IPS-18c (cell line): ENCODE measurements around the gene MTF2.

Experiments
- H3K4me3 ChIP-seq: 2 replicates; pipeline ENCODE4 v1.7.0; 2013; ENCODE audit warnings: low read depth, mild to moderate bottlenecking, low read length, moderate library complexity; ENCODE audit not compliant: insufficient read depth
- H3K9me3 ChIP-seq: one replicate; pipeline ENCODE4 v1.6.1; 2013; ENCODE audit warnings: mild to moderate bottlenecking, low read length, moderate library complexity; ENCODE audit not compliant: control insufficient read depth, insufficient read depth

Gene MTF2

DNA sequence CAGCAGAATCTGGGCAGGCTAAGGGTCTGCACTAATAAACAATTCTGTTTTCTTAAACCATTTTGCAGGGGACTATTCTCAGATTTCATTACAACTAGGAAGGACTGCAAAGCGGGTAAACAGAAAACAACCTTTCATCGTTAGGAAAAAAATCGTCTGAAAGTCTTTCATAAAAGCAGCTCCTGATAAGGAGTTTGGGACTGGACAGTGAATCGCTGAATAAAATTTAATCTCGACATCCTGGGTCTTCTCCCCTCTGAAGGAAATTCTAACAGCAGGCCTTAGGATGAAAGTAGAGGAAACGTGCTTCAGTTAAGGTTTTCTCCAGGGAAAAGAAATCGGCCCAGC, 471 bp upstream of the MTF2 start:
- H3K9me3 ChIP-seq = no peaks in the 10 kb centered on the region
- peak overlapping the region; percentile 62 for H3K4me3 ChIP-seq

DNA sequence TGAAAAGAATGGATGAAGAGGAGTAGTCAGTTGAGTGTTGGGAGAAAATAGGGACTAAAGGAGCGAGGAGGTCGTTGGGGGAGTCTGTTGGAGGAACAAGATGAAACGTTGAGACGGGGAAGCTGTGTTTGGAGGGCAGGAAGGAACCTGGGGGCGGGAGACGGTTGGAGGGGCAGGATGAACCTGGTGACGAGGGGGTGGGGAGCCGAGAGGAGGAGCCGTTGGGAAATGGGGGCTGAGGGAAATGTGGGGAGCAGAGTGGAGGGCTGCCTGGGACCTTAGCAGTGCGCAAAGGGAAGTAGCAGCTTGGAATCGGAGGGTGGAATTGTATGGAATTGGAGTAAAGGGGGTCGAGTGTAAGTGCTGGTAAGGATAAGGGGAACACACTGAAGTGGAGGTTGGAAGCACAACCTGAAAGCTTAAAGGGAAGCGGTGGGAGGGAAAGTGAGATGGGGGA, 630 bp downstream of the MTF2 start:
- H3K9me3 ChIP-seq = no peaks in the 10 kb centered on the region
- H3K4me3 ChIP-seq = peak overlapping the region; percentile 97

DNA sequence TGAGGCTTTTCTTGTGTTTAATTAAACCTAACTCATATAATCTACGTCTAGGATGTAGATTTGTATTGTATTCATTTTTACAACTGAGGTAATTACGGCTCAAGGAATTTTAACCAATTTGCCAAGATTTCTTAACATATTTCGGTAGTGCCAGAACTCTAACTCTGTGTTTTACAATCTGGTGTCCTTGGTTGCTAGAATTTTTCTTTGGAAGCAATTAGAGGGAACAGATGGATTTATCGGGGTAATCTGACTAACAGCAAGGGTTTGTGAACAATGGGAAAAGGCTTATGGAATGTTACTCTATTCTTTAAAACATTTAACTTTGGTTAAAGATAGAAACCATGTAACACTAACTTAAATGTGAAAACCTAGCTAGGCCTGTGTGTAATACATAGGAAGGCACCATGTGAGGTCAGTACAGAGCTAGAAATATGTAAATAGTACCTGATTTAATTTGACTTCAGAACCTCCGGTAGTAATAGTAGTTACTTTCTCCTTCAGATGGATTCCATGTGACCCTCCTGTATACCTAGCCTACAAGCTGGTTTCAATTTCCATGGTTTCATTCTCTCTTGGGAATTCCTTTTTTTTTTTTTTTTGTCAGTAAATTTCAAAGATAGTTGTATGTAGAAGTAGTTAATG, 1.2 kb downstream of the MTF2 start:
- Histone ChIP-seq H3K4me3 (peak overlapping the region; percentile 97), H3K9me3 (no peaks in the 10 kb centered on the region)

DNA sequence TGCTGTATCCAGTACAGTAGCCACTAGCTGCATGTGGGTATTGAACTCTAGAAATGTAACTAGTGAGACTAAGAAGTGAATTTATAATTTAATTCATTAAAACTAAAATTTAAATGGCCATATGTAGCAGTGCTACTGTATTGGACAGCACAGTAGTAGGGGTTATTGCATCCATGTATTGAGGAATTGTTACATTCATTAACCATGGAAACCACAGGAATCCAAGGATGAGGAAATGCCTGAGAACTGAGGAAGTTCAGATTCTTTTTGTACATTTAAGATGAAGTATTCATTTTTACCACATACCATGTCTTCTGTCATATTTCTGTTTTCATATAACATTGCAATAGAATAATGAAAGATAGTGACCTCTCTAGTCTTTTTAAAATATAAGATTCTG, 2.6 kb downstream of the MTF2 start:
- H3K4me3 ChIP-seq = no peak overlapping the region

DNA sequence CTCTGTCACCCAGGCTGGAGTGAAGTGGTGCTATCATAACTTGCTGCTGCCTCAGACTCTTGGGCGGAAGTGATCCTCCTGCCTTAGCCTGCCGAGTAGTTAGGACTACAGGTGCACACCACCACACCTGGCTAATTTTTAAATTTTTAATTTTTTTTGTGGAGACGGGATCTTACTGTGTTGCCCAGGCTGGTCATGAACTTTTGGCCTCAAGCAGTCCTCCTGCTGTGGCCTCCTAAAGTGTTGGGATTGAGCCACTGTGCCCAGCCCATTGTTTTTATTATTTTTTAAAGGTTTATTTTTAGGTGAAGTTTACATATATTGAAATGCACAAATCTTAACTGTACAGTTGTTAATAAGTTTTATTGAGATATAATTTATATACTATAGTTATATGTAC, 3.2 kb downstream of the MTF2 start:
- Histone ChIP-seq H3K4me3 (no peak overlapping the region), H3K9me3 (no peaks in the 10 kb centered on the region)

More for the DNA sequence above, 2.6 kb downstream of the MTF2 start:
- no peaks in the 10 kb centered on the region for H3K9me3 ChIP-seq

DNA sequence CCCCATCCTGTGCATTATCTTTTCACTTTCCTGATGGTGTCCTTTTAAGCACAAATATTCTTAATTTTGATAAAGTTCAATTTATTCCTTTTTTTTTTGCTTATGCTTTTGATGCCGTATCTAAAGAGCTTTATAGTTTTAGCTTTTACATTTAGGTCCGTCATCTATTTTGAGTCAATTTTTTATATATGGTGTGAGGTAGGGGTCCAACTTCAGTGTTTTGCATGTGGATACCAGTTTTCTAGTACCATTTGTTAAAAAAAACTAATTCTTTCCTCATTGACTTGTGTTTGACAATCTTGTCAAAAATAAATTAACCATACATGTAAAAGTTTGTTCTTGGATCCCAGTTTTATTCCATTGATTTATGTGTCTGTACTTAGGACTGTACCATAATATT, 4.9 kb downstream of the MTF2 start:
- no peak overlapping the region for H3K4me3 ChIP-seq

DNA sequence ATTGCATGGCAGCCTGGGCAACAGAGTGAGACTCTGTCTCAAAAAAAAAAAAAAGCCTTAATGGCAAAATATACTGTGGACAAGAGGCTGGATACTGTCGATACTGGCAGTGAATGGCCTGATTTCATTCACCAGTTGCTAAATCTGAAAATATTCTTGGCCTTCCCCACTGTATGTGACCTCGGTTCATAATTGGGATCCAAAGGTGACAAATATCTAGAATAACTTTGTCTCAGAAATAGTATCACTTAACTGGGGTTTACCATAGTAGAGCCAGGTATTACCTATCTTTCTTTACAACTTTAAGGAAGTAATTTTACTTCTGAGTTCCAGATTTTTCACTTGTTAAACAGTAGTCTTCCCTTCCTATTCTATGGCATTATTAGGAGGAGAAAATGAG, 8.4 kb downstream of the MTF2 start:
- Histone ChIP-seq H3K4me3 (no peak overlapping the region), H3K9me3 (no peaks in the 10 kb centered on the region)

More for the DNA sequence above, 4.9 kb downstream of the MTF2 start:
- H3K9me3 ChIP-seq = no peaks in the 10 kb centered on the region

DNA sequence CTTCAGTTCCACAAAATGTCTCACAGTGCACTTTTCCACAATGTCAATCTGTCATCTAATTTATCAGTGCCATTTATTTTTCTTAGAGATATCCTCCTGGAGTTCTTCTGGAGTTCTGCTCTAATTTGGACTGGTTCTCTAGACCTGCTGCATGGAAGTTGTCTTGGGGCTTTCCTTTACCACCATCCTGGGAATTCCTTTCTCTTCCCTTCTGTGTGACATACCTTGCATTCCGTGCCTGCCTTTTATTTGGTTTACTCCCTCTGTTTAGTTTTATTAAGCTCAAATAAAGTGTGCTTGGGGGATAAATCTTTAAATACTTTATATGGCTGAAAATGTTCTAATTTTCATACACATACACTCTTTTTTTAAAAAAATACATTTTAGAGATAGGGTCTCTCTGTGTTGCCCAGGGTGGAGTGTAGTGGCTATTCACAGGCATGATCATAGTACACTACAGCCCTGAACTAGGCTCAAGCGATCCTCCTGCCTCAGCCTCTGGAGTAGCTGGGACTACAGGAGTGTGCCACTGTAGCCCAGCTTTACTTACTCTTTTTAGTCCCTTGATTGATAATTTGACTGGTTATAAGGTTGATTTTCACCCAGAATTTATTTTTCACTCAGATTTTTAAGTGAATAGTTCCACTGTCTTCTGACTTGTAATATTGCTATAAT, 14.4 kb downstream of the MTF2 start:
- H3K4me3 ChIP-seq = no peak overlapping the region
- no peaks in the 10 kb centered on the region for H3K9me3 ChIP-seq

DNA sequence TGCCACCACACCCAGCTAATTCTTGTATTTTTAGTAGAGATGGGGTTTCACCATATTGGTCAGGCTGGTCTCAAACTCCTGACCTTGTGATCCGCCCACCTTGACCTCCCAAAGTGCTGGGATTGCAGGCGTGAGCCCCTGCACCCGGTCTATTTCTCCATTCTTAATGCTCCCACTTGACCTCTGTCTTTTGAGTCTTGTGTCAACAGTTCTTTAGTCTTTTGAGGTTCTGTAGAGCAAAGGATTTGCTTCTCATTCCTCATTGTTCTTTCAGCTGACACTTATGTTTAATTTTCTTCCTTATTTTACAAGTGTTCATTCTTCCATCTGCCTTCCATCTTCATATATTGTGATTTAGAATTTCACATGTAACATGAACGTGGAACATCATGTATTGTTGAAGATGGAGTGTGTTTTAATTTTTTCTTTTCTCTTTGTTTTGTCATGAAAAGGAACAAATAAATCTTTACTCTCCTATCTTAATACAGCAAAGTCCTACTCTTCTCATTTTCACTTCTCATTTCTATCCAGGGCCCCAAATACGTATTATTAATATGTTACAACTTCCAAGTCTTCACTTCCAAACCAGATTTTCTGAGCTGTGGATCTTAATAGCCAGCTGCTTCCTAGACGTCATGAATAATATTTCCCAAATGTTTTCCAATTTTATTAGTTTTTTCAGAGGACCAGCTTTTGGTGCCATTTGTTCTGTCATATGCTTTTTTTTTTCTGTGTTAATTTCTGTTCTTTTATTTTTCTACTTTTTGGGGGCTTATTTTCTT, 16.9 kb downstream of the MTF2 start:
- no peaks in the 10 kb centered on the region for H3K9me3 ChIP-seq
- H3K4me3 ChIP-seq = no peak overlapping the region

DNA sequence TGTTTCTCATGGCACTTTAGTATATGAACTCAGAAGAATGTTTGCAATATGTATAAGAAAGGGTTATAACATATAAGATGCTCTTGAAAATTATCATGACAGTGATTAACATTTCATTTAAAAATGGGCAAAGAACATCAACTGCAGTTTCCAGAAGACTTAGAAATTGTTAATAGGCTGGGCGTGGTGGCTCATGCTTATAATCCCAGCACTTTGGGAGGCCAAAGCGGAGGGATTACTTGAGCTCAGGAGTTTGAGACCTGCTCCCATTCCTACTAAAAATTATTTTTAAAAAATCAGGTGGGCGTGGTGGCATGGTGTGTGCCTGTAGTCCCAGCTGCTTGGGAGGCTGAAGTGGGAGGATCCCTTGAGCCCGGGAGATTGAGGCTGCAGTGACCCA, 23.1 kb downstream of the MTF2 start:
- Histone ChIP-seq H3K9me3 (no peaks in the 10 kb centered on the region), H3K4me3 (no peak overlapping the region)

DNA sequence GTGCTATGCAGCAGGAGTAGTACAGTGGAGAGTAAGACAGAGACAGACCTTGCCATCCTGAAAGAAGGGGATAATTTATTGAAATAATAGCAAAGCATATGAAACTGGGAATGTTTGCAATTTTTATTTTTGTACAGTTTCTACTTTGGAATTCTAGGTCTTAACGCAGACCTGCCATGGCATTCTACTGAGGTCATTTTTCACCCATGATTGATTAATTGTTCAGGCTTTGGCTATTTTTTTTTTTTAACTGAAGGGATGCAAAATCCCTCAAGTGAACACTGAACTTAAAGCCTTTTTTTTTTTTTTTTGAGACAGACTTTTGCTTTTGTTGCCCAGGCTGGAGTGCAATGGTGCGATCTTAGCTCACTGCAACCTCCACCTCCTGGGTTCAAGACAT, 27.1 kb downstream of the MTF2 start:
- H3K9me3 ChIP-seq = no peaks in the 10 kb centered on the region
- no peak overlapping the region for H3K4me3 ChIP-seq

DNA sequence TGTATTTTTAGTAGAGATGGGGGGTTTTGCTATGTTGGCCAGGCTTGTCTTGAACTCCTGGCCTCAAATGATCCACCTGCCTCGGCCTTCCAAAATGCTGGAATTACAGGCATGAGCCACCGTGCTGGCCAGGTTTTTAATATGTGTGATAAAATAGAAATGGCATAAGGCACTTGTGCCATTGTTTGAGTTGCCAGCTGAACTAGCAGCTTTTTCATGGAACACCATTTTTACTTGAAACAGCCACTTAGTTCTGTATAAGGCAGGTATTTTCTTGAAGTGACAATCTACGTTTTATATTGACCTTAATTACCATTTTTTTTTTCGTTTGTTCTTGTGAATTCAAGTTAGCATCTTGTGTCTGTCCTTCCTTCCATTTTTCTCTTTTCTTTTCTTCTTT, 28.3 kb downstream of the MTF2 start:
- H3K9me3 ChIP-seq = no peaks in the 10 kb centered on the region

DNA sequence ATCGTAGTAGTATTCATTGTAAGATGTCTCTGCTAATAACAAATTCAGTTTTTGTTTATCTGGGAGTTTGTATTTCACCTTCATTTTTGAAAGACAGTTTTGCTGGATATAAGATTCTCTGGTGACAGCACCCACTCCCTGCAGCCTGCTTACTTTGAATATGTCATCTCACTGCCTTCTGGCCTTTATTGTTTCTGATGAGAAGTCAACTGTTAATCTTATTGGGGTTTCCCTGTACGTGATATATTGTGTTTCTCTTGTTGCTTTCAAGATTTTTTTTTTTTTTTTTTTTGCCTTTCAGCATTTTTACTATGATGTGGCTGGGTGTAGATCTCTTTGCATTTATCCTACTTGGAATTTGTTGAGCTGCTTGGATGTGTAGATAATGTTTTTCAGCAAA, 29.3 kb downstream of the MTF2 start:
- Histone ChIP-seq H3K9me3 (no peaks in the 10 kb centered on the region), H3K4me3 (no peak overlapping the region)

More for the DNA sequence above, 28.3 kb downstream of the MTF2 start:
- no peak overlapping the region for H3K4me3 ChIP-seq

DNA sequence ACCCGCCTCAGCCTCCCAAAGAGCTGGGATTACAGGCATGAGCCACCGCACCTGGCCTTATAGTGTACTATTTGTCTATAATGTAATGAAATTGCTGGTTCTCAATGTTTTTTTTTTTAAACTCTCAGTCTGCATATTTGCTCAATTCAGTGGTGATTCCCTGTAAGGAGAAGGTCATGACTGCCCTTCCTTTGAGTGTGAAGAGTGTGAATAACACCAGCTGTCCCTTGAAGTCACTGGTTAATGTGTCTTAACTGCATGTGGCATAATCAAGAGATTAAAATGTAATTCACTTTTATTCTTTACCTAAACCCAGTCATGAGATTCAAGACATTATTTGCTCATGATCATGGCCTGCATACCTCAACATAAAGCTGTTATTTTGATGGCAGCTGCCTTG, 30.5 kb downstream of the MTF2 start:
- Histone ChIP-seq H3K9me3 (no peaks in the 10 kb centered on the region), H3K4me3 (no peak overlapping the region)

DNA sequence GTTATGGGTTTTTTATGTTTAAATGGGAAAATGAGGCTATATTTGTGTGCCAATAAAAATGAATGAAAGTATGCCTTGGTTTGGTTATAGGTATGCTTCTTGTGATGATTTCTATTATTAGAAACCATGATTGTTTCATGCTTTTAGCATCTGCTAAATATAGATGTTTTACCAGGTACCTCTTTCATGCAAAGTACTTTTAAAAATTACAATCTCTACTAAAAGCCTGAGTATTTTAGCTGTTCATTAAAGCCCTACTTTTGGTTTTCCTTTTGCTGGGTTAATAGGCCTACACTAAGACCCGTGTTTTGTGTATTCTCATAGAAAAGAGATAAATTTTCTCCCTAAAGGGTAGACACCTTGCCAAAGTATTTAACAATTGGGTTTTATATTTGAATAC, 32.0 kb downstream of the MTF2 start:
- H3K4me3 ChIP-seq = no peak overlapping the region
- no peaks in the 10 kb centered on the region for H3K9me3 ChIP-seq

DNA sequence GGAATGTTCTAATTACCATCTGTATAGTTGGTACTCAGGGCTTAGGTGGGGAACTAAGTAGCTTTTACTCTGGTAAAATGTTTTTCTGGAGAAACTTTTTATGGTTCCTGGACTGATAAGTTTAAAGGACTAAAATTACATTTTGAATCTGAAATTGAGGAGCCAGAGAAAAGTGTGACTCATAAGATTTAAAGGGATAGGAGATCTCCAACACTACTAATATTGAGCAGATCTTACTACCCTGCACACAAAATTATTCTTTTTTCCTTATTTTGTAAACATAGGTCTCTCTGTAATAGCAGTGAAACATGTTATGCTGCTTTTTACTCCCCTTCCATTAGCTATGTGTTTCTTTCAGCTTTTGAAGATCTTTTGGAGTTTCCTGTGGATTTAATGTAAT, 32.5 kb downstream of the MTF2 start:
- H3K4me3 ChIP-seq = no peak overlapping the region
- H3K9me3 ChIP-seq = no peaks in the 10 kb centered on the region

DNA sequence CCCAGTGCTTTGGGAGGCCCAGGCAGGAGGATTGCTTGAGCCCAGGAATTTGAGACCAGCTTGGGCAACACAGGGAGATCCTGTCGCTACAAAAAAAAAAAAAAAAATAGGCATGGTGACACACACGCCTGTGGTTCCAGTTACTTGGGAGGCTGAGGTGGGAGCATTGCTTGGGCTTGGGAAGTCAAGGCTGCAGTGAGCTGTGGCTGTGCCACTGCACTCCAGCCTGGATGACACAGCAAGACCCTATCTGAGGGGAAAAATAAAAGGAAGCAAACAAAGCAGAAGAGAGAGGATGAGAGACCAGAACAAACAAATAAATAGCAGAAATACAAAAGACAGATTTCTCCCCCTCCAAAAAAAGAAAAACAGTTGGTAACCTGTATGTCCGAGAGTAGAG, 34.0 kb downstream of the MTF2 start:
- Histone ChIP-seq H3K9me3 (no peaks in the 10 kb centered on the region), H3K4me3 (no peak overlapping the region)

DNA sequence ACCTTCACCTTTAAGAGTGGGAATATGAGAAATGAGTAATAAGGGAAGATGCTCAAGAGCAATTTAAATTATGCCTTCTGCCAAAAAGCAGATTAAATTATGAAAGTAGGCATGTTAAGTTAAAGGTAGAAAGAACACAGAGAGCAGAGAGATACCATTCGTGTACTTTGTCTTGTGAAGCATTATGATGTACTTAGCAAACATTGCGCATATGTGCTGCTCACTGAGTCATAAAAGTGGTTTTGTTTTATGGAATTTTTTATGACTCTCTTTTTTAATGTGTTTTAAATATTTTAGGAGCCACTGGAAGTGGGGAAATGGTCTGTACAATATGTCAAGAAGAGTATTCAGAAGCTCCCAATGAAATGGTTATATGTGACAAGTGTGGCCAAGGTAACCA, 35.3 kb downstream of the MTF2 start:
- Histone ChIP-seq H3K4me3 (no peak overlapping the region), H3K9me3 (no peaks in the 10 kb centered on the region)
